Left renal cortex interstitium (tissue), 4 donors: ENCODE data around the gene FEZF1. TPM values are rescaled to one million over a fixed set of nuclear protein-coding genes. Genes with fewer than 3 reads are reported as not detected.
"Not testable (repeated sequence)": the region's sequence is repeated elsewhere in the genome, so short reads cannot be mapped to it uniquely, and the experiment has no call there.

Experiments used
- DNase-seq, 4 donors: peaks; one replicate each; pipeline ENCODE4 v3.0.0-alpha.2; 2013; ENCODE audit warnings: low read depth in 4 of 4, low spot score in 2 of 4, missing footprints in 1 of 4
- polyA plus RNA-seq, 4 donors: library from polyadenylated mRNA; unstranded; fragments of 120-200 nt; gene quantifications; one replicate each; pipeline ENCODE4 v1.2.1, GENCODE V29; 2013; ENCODE audit not compliant: insufficient read length in 4 of 4

The FEZF1 gene
- polyA plus RNA-seq, 4 donors: not detected

DNA sequence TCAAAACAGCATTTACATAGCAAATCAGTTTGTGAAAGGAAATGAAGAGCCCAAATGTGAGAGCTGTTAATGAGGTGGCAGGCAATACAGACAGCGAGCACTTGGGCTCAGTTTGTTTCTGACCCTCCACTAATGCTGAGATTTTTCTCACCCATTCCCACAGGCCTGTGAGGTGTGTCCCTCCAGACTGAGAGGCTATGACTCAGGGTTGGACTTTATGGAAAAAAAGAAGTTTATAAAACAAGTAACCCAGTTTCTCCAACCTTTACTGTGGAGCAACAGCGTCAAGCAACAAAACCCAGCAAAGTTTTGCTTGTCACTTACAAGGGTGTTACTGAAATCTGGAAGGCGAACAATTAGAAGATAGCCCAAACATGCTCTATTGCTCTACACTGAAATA is 4.9 kb upstream of the FEZF1 start:
- peak in 1 of 4 donors; percentile 17 for DNase-seq

DNA sequence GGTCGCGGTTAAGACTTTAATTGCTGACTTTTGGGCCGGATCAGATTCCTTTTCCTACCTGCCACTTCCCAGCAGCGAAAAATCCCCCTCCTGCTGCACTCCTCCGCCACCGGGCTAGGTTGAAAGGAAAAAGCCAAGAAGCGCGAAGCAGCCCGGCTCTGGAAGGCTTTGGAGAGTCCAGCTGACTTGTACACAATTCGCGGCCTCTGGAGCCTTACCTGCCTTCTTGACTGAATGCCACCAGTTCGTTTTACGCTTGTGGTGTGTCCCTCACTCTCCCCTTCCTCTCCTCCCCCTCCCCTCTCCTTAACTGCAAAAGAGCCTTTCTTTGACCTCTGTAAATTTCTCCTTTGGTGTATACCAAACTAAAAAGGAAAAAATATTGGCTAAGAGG is 2.7 kb upstream of the FEZF1 start:
- DNase-seq: no peak

DNA sequence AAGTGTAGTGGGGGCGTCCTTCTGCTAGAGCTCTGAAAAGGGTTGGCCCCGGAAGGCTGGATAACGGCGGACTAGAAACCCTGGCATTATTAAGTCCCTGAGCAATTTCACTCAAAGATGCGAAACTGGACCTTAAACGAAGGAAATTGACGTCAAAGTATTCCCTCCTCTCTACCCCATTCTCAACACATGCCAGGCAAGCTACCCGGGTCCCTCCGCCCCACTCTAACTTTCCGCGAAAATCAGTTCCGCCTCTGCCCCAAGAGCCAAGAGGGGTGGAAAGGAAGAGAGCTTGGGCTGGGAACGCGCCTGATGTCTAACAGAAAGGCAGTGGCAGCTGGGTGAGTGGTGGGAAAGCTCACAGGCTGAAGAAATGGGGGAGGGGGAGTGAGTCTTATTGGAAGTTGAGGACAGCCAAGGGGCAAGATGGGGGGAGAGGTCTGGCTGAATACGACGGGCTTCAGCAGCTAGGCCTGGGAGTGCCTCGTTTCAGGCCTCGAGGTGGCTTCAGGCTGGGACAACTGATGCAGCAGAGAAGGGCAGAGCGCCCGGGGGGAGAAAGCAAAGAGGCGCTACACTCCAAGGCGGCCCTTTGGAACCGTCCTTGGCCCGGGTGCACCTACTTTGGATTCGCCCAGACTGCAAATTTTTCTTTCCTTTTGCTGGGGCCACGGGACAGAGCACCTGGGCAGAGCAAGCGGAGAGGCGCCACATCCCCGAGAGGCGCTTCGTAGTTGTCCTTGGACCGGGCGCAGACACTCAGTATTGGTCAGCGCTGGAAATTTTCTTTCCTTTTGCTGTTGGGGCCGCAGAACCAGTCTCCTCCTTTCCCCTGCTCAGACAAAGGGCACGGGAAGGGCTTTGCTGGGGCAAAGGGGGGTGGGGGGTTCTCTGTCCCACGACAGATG is 2.0 kb upstream of the FEZF1 start:
- peak in 1 of 4 donors; percentile 9 for DNase-seq

DNA sequence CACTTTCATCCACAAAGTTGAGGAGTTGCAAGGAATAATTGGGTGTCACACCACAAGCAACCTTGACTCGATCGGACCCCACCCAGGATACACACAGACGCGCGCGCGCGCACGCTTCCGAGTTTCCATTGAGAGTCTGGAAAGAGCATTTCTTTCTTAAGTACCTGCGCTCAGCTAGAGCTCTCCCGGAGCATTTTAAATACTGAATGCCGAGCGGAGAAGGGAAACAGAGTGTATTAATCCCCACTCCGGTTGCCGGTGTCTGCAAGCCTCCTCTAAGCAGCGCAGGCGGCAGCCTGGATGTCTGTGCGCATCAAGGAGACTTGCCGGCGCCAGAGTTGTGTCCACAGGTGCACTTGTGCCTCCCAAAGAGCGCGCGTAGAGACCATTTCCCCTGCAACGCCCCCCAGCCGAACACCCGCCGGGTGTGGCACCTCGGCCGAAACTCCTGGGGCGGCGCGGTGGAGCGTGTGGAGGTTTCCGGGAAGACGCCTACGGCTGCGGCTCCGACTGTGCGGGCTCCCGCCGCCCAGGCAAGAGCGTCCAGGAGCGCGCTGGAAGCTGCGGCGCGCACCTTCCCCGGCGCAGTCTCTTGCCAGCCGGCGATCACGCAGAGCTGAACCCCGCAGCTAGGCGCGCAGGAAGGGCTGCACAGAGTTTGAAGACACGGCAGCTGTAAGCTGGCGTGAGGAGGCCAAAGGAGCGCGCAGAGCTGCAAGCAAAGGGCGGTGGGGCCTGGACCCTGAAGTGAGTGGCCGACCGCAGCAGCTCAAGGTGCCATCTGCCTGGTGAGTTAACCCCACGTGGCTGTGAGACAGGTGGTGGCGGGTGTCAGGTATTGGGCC is 1.1 kb upstream of the FEZF1 start:
- DNase-seq: peak in 1 of 4 donors; percentile 11

DNA sequence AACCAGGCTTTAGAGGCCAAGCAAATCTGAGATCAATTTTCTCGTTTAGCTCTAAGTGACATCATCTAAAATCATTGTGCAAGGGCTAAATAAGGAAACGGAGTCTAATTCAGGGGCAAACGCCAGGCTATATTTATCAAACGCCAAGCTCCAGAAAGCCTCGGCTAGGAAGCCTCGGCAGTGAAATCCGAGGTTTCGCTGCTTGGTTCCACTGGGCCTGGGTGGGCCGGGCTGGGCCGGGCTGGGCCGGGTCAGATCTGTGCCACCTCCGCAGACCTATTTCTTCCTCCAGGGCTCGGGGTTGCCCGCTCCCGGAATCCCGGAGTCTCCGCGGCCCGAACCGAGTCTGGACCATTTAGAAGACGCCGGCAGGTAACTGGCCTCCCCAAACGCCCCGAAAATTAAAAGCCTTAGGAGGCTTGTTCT is 459 bp upstream of the FEZF1 start:
- DNase-seq: peak in 1 of 4 donors; percentile 19

DNA sequence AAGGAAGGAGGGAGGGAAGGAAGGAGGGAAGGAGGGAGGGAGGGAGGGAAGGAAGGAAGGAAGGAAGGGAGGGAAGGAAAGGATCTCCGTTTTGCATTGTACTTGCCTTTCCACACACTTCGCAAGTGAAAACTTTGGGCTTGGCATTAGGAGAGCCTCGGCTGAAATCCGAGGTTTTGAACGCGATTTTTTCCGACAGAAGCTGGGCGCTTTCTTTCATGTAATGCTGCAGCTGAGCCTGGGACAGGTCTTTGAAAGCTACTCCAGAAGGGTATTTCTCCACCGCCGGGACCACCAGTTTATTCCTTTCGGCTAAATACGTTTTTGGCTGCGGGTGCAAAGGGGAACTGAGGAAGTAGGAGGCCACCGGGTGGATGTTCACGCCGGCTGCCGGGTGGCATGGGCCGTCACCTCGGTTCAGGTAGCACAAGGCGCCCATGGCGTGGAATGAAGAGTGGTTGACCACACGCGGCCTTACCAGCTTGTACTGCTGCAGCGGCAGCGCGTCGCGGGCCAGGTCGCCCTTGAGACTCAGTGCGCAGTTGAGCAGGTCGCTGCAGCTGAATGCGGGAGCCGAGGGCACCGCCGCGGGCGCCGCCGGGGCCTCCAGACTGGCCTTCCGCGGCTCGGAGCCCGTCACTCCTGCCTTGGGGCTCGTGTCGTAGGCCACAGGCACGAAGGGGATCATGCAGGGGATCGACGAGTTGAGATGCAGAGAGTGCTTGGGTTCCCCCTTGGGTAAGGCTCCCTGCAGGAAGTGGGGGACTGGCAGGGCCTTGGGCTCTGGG is 825 bp downstream of the FEZF1 start:
- DNase-seq: peak in 1 of 4 donors; percentile 15

DNA sequence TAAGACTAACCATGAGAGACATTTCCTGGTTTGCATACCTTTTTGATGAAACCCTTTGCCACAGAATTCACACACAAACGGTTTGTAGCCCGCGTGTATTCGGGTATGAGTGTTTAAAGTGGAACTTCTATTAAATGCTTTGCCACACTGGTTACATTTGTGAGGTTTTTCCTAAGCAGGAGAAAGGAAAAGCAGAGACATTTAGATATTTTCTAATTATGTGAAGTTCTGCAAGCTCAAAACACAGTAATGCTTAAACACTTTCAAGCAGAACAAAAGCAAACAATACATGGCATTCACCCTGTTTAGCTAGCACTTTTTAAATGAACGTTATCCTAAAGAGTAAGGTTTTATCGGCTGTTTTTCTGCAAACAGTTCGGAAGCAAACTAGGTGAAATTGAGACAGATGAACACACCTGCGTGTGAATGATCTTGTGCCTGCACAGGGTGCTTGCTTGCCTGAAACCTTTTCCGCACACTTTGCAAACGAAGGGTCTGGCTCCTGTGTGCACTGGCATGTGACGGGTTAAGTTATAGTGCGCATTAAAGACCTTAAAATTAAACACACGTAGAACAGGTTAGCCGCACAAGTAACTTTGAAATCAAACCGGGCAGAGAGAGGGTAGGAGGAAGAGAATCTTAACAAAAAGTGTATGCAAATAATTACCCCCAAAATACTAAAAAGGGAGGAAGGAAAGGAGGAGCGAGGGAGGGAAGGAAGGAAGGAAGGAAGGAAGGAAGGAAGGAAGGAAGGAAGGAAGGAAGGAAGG is 1.6 kb downstream of the FEZF1 start:
- DNase-seq: peak in 1 of 4 donors; percentile 47

DNA sequence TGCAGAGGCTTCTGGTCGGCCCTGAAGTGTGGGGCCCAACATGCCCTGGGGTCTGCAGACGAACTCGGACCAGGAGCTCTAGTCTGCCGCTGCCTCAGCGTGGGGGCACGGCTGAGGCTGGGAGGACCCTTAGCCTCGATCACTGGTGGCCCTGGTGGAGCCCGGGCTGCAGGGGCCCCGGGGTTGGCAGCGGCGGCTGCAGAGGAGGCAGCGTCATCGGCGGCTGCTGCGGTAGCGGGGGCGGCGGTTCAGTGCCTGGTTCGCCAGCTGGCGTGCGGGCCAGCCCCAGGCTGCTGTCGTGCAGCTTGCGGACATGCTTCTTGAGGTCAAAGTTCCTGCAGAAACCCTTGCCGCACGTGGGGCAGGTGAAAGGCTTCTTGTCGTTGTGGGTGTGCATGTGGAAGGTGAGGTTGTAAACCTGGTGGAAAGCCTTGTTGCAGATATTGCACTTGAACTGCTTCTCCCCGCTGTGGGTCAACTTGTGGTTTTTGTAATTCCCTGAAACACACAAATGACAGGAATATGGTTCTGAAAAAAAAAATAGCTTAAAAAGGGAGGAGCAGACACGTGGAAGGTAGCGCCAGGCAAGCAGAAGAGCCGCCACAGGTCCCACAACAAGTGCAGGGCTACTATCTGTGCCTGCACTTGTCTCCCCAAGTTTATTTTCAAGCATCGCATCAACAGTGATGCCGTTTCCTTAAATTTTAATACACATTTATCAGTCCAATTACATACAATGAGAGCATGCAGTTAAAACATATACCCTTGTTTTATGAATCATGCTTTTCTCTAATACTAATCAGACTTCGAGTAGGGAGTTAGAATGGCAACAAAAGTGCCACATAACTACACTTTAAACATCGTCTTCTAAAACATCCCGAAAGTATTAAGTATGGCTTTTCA is 2.4 kb downstream of the FEZF1 start:
- peak in 1 of 4 donors; percentile 47 for DNase-seq

DNA sequence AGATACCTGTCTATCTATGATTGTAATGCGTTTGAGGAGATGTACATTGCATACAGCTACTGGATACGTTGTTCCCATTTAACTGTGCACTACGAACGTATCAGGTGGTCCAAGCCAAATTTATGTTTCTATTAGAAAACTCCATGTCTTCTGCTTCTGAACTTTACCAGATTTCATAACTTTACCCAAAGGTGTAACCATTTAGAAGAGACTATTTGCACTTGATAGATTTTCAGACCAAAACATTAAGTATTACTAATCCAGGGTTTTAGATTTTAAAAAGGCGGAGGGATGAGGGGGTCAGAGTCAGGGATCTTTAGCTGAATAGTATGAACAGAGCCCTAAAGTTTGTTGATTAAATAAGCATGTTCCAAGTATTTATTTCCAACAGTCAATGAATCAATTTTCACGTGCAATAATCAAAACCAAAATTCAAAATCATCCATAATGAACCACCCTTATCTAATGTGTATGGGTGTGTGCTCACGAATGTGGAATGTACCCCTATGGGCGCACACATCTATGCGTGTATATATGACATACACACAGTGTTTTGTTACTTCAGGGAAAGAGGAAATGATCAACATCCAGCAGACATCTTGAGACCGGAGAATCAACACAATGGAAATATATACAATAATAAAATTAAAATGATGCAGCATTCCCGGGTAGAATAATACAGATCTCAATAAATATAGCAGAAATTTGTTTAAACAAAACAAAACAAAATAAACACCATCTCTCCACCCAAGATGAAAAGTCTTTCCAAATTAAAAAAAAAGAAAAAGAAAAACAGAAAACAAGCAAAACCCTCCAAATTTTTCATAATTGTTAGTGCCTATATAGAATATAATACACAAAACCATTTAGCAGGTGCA is 3.4 kb downstream of the FEZF1 start:
- peak in 1 of 4 donors; percentile 31 for DNase-seq

DNA sequence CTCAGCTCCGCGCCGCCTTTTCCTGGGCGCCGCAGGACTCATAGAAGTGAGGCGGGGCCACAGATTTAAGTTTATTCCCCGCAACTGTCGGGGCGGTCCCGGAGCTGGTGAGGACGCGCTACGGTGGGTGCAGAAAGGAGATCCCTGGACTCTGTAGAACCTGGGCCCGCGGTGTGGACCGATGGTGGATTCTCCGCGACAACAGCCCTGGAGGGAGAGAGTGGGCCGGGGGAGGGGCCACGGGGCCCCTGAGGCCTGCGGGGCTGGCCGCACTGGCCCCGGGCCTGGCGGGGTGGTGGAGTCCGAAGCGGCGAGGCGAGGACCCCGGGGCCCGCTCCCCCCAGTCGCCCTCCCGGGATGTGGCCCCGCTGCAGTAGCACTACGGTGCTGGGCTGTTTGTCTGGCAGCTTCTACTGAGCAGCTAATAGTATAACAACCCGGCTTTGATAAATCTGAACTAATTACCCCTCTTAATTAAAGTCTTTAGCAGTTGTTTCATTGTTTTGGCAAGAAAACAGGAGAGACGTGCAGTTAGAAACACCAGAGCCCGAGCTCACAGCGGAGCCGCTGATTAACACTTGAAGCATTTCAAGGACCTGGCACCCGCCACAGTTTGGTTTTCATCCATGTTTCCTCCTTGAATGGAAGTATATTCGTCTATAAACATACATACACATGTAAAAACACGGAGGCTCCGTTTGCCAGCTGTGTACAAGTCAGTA is 4.2 kb downstream of the FEZF1 start:
- DNase-seq: peak in 1 of 4 donors; percentile 23

DNA sequence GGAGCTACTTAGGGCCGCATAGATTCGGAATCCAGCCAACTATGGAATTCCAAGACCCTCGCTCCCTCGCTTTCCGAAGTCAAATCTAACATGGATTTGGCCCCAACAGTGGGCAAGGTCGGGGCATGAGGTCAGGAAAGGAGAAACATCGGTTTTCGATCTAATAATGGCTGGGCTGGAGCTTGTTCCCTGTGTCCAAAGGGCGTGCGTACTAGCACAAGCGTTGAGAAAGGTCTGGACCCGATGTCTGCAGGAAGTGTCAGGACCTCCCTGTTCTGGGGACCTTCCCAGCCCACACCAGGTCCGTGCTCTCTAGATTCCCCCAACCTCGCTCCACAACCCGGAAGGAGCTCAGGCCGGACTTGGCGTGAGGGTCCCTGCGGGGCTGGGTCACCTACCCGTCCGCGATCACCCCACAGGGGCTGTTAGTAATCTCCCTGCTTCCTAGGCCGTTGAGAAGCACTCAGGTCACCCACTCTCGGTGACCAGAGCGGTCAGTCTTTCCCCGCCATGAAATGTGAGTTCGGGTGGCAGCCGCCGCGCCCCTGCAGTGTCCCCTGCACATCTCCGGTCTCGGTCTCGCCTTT is 4.8 kb downstream of the FEZF1 start:
- no peak for DNase-seq

DNA sequence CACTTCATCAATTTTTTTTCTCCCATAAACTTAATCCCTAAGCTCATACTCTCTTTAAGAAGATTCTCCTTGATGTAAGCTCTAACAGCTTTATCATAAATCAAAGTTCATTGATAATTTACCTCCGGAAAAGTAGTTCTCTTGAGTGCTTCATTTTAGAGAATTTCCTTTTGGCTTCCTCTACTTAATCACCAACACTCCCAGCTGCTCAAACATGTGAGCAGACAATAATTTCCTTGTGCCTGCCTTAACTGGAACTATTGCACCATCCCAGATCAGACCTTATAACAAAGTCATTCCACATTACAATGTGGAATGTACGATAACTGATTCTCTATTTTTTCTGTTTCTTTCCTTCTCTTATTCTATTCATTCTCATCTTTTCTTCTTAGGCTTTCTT is 5.9 kb downstream of the FEZF1 start:
- DNase-seq: no peak

DNA sequence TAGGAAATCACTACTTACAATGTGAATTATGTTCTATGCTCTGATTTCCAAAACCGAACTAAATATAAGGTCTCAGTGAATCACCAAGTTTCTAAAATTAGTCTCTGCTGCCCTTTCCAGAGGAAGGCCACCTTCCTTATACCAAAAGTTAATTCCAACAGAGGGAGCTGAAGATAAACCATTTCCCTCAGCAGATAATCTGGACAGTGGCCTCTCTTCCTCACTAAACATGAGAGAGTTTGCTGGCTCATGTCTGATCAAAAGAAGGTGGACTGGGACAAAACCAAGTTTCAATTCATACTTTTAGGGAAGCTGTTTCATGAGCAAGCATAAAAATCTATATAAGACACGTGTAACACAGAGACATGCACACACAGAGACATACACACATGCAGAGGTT is 6.4 kb downstream of the FEZF1 start:
- no peak for DNase-seq

DNA sequence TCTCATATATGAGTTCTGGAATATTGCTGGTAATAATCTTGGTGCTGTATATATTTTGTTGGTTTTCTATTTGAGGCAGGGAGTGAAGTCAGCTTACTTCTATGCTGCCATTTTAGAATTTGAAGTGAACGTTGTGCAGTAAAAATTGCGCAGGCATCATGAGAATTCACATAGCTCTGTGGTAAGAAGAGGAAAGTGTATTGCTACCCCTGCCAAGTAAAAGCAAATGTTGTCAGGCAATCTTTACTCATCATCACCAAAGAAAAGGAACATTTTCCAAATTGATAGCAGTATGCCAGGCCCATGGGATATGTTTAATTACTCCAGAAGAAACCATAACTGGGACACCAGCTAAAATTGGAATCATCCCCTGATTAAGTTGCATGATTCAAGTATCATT is 13.4 kb downstream of the FEZF1 start:
- DNase-seq: no peak

DNA sequence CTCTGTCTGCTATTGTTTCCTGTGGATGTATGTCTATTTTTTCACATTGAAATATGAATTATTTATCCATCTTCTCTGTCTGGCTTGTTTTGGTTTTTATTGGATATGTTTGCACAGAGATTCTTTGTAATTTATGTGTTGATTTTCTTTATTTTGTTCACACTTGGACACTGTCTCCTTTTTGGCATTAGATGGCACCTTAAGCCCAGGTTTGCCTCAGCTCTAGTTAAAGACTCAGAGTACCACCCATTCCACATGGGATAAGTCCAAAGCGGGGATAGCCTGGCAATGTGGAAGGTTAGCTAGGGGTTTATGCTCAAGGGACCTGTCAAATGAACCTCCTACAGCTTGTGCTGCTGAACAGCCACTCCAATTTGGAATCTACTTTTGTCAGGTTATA is 14.1 kb downstream of the FEZF1 start:
- no peak for DNase-seq

DNA sequence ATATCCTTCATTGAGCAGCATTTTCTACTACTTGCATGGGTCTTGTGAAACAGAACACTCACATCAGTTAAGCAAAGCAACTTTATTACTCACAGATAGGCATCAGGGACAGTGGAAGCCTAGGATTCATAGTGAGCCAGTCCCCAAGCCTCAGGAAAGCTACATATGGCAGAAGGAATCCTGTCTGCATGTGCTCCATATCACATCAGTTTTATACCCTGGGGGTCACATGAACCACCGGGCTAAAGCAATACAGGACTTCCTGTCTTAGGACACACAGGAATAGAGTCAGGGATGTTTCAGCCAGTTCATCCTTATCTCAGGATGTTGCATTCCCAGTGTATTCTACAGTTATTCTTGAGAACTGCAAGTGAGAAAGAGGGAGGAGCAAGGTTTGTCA is 15.1 kb downstream of the FEZF1 start:
- DNase-seq: no peak

DNA sequence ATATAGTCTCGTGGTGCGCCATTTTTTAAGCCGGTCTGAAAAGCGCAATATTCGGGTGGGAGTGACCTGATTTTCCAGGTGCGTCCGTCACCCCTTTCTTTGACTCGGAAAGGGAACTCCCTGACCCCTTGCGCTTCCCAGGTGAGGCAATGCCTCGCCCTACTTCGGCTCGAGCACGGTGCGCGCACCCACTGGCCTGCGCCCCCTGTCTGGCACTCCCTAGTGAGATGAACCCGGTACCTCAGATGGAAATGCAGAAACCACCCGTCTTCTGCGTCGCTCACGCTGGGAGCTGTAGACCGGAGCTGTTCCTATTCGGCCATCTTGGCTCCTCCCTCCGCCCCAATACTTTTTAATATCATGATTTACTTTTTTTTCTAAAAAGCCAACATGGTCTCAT is 19.9 kb downstream of the FEZF1 start:
- DNase-seq: not testable (repeated sequence)
